Activated naive CD8-positive, alpha-beta T cell treated with anti-CD3 and anti-CD28 coated beads, Interleukin-2, amount 10 ng/mL, durations not matched to agents 7 days and 5 days (primary cell): ENCODE results near the gene OLFML3. TPM values are rescaled to one million over a fixed set of nuclear protein-coding genes. Genes with fewer than 3 reads are reported as not detected.

Source experiments
- total RNA-seq, 2 experiments: library from RNA; stranded (reverse); gene quantifications; one replicate each; pipeline ENCODE4 v1.2.3, GENCODE V29; 2021

Gene OLFML3
- total RNA-seq, 2 experiments from 2014 or later: 0.45 to 0.64 TPM

Other genes starting within 250 kb of the OLFML3 start
- gene PHTF1, start 220.0 kb upstream of the OLFML3 start, total RNA-seq: 10 to 100 TPM; 19.2 to 22.6 TPM
- gene RSBN1, start 167.0 kb upstream of the OLFML3 start, total RNA-seq: 10 to 100 TPM; 32.7 to 37.0 TPM
- 10 to 100 TPM; 74.1 to 82.9 TPM for gene PTPN22, start 107.8 kb upstream of the OLFML3 start, total RNA-seq
- gene BCL2L15, start 91.9 kb upstream of the OLFML3 start, total RNA-seq: 1 to 10 TPM; 1.1 to 2.9 TPM
- 10 to 100 TPM; 53.9 to 60.5 TPM for gene AP4B1, start 74.7 kb upstream of the OLFML3 start, total RNA-seq
- 10 to 100 TPM; 13.4 to 14.3 TPM for gene DCLRE1B, start 74.1 kb upstream of the OLFML3 start, total RNA-seq
- 10 to 100 TPM; 93.0 to 99.4 TPM for gene HIPK1, start 50.1 kb upstream of the OLFML3 start, total RNA-seq
- gene SYT6, start 174.4 kb downstream of the OLFML3 start, total RNA-seq: not detected